Erythroblast (primary cell): ENCODE results near the gene ARL6IP5.

Source experiments
- GATA1 ChIP-seq: IDR thresholded peaks from 2 replicates; pipeline ENCODE4 v1.6.1; 2011; ENCODE audit warnings: low read depth, mild to moderate bottlenecking, control low read depth, low read length, moderate library complexity
- POLR2A ChIP-seq: IDR thresholded peaks from 2 replicates; pipeline ENCODE4 v1.6.1; 2011; ENCODE audit warnings: mild to moderate bottlenecking, low read length

DNA sequence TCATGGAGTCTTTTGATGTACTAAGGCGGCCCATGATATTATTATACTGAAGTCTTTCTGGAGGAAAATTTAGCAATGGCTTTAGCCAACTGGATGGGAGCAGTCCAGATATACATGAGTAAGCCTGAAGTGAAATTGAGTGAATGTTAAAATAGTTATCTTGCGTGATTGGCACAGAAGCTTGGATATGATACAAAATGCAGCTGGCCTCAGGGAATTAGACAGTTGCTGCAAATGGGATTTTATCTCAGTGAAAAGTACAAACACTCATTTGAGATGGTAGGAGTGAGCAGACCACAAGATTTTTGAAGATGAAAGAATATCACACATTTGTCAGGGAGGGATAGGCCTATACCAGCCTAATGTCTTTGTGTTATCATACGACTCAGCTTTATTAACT, 28.8 kb downstream of the ARL6IP5 start:
- TF ChIP-seq POLR2A (no peak), GATA1 (no peak)
